ENCODE data around the gene IGHMBP2.

IGHMBP2 gene

GRCh38 chr11:68941324-68942094 is 37.8 kb downstream of the IGHMBP2 start:
- DNase-seq: no peak

DNA sequence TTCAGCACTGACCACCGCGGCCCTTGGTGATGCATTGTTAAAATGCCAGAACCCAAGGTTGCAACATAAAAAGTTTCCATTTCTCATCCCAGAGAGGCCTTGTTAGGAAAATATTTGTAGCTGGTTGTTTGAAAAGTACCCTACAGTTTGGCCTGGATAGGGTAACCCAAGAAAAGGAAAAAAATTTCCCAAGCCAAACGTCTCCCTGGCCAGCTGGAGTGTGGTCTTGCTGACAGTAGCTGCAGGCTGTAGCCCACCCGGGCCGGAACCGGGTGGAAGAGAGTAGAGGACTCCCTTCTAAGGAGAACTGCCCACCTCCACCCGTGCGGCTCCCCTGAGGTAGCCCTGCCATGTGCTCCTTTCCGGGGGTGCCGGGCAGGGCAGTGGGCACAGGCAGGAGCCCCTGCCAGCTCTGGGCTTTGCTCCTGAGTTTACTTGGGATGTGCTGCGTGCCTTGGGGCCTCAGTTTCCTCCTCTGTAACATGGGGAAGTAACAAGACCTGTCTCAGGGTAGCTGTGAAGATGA is 38.5 kb downstream of the IGHMBP2 start:
- DNase-seq: no peak

DNA sequence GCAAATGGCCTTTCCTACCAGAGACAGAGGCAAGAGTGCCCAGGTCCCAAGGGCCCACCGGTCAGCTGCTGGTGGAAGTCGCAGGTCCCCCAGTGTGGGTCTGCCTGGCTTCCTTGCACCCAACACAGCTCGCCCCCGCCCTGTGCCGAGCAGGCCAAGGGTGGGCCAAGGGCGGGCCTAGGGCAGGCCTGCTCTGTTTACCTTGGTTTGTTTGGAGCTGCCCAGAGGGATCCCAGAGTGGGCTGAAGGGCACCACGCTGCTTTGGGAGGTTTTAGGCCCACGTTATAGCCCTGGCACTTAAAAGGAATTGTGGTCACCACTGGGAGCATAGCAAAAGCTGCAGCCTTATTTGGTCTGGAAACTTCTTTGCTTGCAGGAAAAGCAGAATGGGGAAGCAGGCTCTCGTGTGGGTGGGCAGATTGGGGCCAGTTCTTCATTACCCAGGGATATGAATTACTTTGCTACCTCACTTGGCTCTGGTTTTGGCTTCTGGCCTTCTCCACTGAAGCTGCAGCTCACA is 39.1 kb downstream of the IGHMBP2 start:
- no peak for DNase-seq

- DNase-seq: peak; percentile 42
Observed at GRCh38 chr11:68946416-68947090, 42.9 kb downstream of the IGHMBP2 start.

GRCh38 chr11:68947151-68947550 is 43.5 kb downstream of the IGHMBP2 start:
- no peak for DNase-seq

GRCh38 chr11:68948496-68948895 is 44.8 kb downstream of the IGHMBP2 start:
- DNase-seq: no peak

DNA sequence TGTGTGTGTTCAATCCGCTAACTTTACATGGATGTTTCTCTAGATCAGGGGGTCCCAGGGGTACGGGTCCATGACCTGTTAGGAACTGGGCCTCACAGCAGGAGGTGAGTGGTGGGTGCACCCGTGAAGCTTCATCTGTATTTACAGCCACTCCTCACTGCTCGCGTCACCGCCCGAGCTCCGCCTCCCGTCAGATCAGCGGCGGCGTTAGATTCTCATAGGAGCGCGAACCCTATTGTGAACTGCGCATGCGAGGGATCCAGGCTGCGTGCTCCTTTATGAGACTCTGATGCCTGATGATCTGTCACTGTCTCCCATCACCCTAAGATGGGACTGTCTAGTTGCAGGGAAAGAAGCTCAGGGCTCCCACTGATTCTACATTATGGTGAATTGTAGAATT is 45.2 kb downstream of the IGHMBP2 start:
- DNase-seq: no peak

DNA sequence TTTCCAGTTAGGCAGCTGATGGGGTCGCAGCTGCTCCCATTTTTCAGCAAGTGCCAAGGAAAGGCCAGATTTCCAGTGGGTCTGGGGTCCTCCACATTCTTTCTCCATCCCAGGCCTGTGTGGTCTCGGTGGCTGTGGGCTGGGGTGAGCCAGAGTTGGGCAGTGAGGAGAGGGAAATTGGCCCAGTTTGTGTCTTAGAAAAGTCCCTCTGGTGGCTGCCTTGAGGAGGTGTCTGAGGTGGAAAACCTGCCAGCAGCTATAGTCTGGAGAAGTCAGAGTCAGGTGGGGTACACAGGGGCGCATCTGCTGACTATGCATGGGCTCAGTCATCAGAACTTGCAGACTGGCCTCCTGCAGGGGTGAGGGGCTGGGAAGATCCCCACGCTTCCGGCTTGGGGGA is 46.6 kb downstream of the IGHMBP2 start:
- no peak for DNase-seq

GRCh38 chr11:68950762-68951161 is 47.1 kb downstream of the IGHMBP2 start:
- no peak for DNase-seq

DNA sequence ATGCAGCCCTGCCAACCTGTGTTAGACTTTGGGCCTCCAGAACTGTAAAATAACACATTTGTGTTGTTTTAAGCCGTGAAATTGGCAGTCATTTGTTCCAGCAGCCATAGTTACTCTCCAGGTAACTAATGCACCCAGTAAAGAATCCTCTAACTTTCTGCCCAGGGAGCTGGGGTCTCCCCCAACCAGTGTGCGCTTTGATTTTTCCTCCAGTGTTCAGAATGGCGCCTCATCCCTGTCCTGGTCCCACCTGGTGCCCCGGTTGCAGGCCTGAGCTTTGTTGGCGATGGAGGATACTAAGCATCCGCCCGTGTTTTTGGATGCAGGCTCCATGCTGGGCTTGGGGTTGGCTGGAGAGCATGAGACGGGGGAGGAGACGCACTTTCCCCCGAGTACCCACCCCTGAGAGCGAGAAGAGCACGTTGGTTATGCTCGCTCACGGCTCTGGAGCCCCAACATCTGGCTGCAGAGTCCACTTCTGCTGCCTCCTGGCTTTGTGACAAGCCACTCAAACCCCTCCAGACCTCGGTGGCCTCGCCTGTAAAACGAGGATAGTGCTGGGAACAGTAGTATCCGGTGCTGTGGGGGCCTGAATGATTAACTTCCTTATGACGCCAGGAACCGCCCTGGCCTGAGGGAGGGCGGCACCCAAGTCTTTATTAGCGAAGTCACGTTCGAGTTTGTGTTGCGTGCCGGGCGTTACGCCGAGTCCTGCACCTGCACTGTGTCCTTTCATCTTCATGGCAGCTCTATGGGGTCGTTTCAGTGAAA is 51.3 kb downstream of the IGHMBP2 start:
- DNase-seq: no peak

- DNase-seq: no peak
Observed at GRCh38 chr11:68955607-68955958, 51.9 kb downstream of the IGHMBP2 start.

- DNase-seq: no peak
Observed at GRCh38 chr11:68956142-68956541, 52.5 kb downstream of the IGHMBP2 start.

DNA sequence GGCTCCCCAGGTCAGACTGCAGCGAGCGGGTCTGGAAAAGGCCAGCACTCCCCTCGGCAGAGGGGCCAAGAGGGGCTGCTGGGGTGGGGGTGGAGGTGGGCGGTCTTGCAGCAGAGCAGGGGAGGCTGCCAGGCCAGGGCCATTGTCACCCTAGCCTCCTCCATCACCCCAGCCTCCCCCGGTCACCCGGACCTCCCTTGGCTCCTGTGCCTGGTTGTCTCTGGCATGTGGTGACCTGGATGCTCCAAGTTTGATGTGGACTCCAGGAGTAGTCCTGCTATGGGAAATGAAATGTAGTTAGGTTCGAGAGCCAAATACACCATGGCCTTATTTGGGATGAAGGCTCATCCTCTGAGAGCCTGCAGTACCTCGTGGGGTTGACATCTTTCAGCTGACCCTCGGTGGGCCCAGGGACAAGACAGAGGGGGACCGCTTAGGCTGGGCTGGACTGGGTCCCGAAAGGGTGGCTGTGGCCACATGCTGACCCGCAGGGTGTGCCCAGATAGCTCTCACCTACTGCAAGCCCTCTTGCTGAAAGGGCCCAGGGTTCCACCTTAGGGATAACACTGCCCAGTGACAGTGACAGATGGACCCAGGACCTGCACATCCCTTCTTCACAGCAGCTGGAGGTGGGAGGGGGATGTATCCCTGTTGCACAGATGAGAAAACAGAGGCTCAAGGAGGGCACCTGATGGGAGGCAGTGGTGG is 53.0 kb downstream of the IGHMBP2 start:
- DNase-seq: no peak

- no peak for DNase-seq
Observed at GRCh38 chr11:68958211-68958610, 54.5 kb downstream of the IGHMBP2 start.

GRCh38 chr11:68959465-68960293 is 56.0 kb downstream of the IGHMBP2 start:
- no peak for DNase-seq

- no peak for DNase-seq
Observed at GRCh38 chr11:68960294-68961071, 56.8 kb downstream of the IGHMBP2 start.

- no peak for DNase-seq
Observed at GRCh38 chr11:68961245-68961644, 57.6 kb downstream of the IGHMBP2 start.

- no peak for DNase-seq
Observed at GRCh38 chr11:68962527-68963250, 59.0 kb downstream of the IGHMBP2 start.

DNA sequence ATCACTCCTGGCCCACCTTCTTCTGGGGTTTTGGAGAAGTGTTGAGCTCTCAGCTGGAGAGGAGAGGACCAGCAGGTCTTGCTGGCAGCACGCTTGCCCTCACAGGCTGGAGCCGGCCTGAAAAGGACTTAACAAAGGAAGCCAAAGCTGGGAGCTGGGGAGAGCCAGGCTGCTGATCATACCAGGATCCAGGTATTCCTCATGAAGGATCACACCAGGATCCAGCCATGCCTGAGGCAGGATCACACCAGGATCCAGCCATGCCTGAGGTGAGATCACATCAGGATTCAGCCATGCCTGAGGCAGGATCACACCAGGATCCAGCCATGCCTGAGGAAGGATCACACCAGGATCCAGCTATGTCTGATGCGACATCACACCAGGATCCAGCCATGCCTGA is 60.1 kb downstream of the IGHMBP2 start:
- no peak for DNase-seq

Measured in amniotic stem cell (primary cell).